Measurements from ENCODE around the gene MPST.

DNA sequence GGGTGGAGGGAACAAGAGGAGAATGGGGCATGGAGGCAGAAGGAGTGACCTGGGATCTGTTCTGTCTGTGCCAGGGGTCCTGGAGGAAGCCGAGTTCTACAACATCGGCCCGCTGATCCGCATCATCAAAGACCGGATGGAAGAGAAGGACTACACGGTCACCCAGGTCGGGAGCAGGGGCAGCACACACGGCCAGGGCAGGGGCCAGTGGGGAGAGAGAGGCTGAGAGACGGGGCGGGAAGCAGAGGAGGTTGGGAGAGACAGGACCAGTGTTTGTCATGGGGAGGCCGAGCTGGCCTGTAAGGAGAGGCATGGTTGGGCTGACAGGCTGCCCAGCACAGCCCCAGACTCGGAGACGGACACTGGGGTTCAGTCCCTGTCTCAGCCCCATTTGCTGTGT lies 36.7 kb downstream of the MPST start:
- TF ChIP-seq, protein P1, sequence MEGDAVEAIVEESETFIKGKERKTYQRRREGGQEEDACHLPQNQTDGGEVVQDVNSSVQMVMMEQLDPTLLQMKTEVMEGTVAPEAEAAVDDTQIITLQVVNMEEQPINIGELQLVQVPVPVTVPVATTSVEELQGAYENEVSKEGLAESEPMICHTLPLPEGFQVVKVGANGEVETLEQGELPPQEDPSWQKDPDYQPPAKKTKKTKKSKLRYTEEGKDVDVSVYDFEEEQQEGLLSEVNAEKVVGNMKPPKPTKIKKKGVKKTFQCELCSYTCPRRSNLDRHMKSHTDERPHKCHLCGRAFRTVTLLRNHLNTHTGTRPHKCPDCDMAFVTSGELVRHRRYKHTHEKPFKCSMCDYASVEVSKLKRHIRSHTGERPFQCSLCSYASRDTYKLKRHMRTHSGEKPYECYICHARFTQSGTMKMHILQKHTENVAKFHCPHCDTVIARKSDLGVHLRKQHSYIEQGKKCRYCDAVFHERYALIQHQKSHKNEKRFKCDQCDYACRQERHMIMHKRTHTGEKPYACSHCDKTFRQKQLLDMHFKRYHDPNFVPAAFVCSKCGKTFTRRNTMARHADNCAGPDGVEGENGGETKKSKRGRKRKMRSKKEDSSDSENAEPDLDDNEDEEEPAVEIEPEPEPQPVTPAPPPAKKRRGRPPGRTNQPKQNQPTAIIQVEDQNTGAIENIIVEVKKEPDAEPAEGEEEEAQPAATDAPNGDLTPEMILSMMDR (conservative IDR thresholded peaks at IDR 0.05 in 1 of 2, IDR thresholded peaks at IDR 0.05 in 1 of 2; ENCODE audit: low read depth in 1 of 2, low read length in 2 of 2), result no peak
- TF ChIP-seq EZH2 (IDR thresholded peaks at IDR 0.05; ENCODE audit: low read length, missing control alignments), result no peak

Data from fibroblast of lung (primary cell).